MM.1S (cell line): ENCODE data around the gene URGCP.

ENCODE experiments used
- CTCF ChIP-seq: fragments of 300-600 bp; sonication (generic); IDR thresholded peaks from 2 replicates; pipeline ENCODE4 v1.5.1; 2016; ENCODE audit warnings: antibody characterized with exemption, low read length, mixed read lengths
- EZH2phosphoT487 ChIP-seq: fragments of 300-600 bp; sonication (generic); IDR thresholded peaks from 2 replicates; pipeline ENCODE4 v1.6.1; 2018; ENCODE audit warnings: antibody characterized with exemption, low read length

GRCh38 chr7:43890468-43890867 lies 15.9 kb downstream of the URGCP start:
- TF ChIP-seq CTCF (no peak), EZH2phosphoT487 (no peak)
